Vagina (tissue), 2 donors: Measurements from ENCODE around the gene STK32B.

Experiments
- CTCF ChIP-seq, 3 experiments: fragments of 450-650 bp in 2 of 3; fragments of 200-600 bp in 1 of 3; sonication (generic) in 1 of 3; IDR thresholded peaks; one replicate each; pipeline ENCODE4 v1.5.1; 2017 to 2019; ENCODE audit warnings: antibody characterized with exemption in 3 of 3, mild to moderate bottlenecking in 2 of 3, moderate library complexity in 2 of 3
- POLR2A ChIP-seq, 2 donors: fragments of 450-650 bp; IDR thresholded peaks; one replicate each; pipeline ENCODE4 v1.6.1; 2017; ENCODE audit warnings: antibody characterized with exemption in 2 of 2, mild to moderate bottlenecking in 2 of 2, moderate library complexity in 2 of 2
- POLR2AphosphoS5 ChIP-seq, 2 donors: sonication (generic); formaldehyde crosslinking; IDR thresholded peaks; one replicate each; pipeline ENCODE4 v1.9.0; 2017; ENCODE audit warnings: antibody characterized with exemption in 2 of 2, mild to moderate bottlenecking in 2 of 2, low read depth in 1 of 2; ENCODE audit not compliant: insufficient read depth in 1 of 2

- TF ChIP-seq CTCF (IDR thresholded peaks at IDR 0.05) (no peak), POLR2A (IDR thresholded peaks at IDR 0.05) (no peak), POLR2AphosphoS5 (IDR thresholded peaks at IDR 0.05; ENCODE audit: insufficient read depth in 1 of 2, low read depth in 1 of 2) (no peak)
These were observed 323.7 kb downstream of the STK32B start for GRCh38 chr4:5374994-5375393.
